HFFc6 (cell line): Measurements from ENCODE around the gene CREB3L2. TPM values are rescaled to one million over a fixed set of nuclear protein-coding genes. Genes with fewer than 3 reads are reported as not detected.

ENCODE experiments used
- DNase-seq: peaks from one replicate; pipeline ENCODE4 v3.0.0-alpha.2; 2018
- H3K27ac Mint-ChIP-seq: 2 replicates; pipeline ENCODE4 v1.8.0; 2020; ENCODE audit warnings: mild to moderate bottlenecking, mixed read lengths
- H3K27me3 Mint-ChIP-seq: 2 replicates; pipeline ENCODE4 v1.8.0; 2021; ENCODE audit warnings: mild to moderate bottlenecking, moderate library complexity, mixed read lengths; ENCODE audit not compliant: insufficient read depth
- H3K36me3 Mint-ChIP-seq: 2 replicates; pipeline ENCODE4 v1.8.0; 2021; ENCODE audit warnings: low read depth, mixed read lengths
- H3K4me1 Mint-ChIP-seq: 2 replicates; pipeline ENCODE4 v1.8.0; 2020; ENCODE audit warnings: low read depth, mixed read lengths
- H3K4me3 Mint-ChIP-seq: 2 replicates; pipeline ENCODE4 v1.8.0; 2020; ENCODE audit warnings: mild to moderate bottlenecking, moderate library complexity, mixed read lengths
- H3K9me3 Mint-ChIP-seq: 2 replicates; pipeline ENCODE4 v1.8.0; 2020; ENCODE audit warnings: mild to moderate bottlenecking, mixed read lengths
- CTCF ChIP-seq: fragments of 200-600 bp; sonication (generic); IDR thresholded peaks from 2 replicates; pipeline ENCODE4 v1.5.0; 2021; ENCODE audit warnings: antibody characterized with exemption, mild to moderate bottlenecking
- total RNA-seq, 6 experiments: library from RNA; stranded (reverse); fragmentation: NEBNext Ultra II Directional; extraction: Animal tissue kit (Norgen Biotek cat#: 25700); gene quantifications; 2 replicates in 1 of 6; 3 replicates in 5 of 6; pipeline ENCODE4 v1.2.3, GENCODE V29; 2021

CREB3L2 gene
- total RNA-seq, 6 experiments from 2014 or later = 112 to 139 (median 123) TPM

GRCh38 chr7:137940656-137941518 lies 61.0 kb downstream of the CREB3L2 start:
- Mint-ChIP-seq H3K27me3 (no peaks in the 10 kb centered on the region), H3K4me1 (peaks cover 72% of the 10 kb centered on the region), H3K36me3 (peaks cover 36% of the 10 kb centered on the region), H3K4me3 (no peak overlapping the region), H3K9me3 (no peaks in the 10 kb centered on the region), H3K27ac (peak overlapping the region; percentile 40; the same call in 1 of the 2 replicates)
- peak; percentile 8 for DNase-seq
- no peak for TF ChIP-seq CTCF

GRCh38 chr7:137940218-137940617 lies 61.7 kb downstream of the CREB3L2 start:
- Mint-ChIP-seq H3K9me3 (no peaks in the 10 kb centered on the region), H3K27me3 (no peaks in the 10 kb centered on the region), H3K36me3 (peaks cover 35% of the 10 kb centered on the region), H3K27ac (peak overlapping the region; percentile 14; the same call in 1 of the 2 replicates), H3K4me3 (no peak overlapping the region), H3K4me1 (peaks cover 76% of the 10 kb centered on the region)
- TF ChIP-seq CTCF = no peak
- DNase-seq = no peak

GRCh38 chr7:137937202-137937560 lies 64.7 kb downstream of the CREB3L2 start:
- Mint-ChIP-seq H3K4me1 (peaks cover 83% of the 10 kb centered on the region), H3K36me3 (peaks cover 34% of the 10 kb centered on the region), H3K9me3 (no peaks in the 10 kb centered on the region), H3K4me3 (no peak overlapping the region; the same call in 1 of the 2 replicates), H3K27me3 (no peaks in the 10 kb centered on the region), H3K27ac (peak overlapping the region; percentile 68; the same call in 1 of the 2 replicates)
- DNase-seq = peak; percentile 55
- TF ChIP-seq CTCF = no peak

GRCh38 chr7:137936509-137937201 lies 65.2 kb downstream of the CREB3L2 start:
- Mint-ChIP-seq H3K4me3 (no peak overlapping the region; the same call in 1 of the 2 replicates), H3K27me3 (no peaks in the 10 kb centered on the region; the same call in 1 of the 2 replicates), H3K36me3 (peaks cover 29% of the 10 kb centered on the region), H3K9me3 (no peaks in the 10 kb centered on the region), H3K27ac (peak overlapping the region; percentile 68), H3K4me1 (peaks cover 83% of the 10 kb centered on the region)
- no peak for DNase-seq
- TF ChIP-seq CTCF = no peak

- Mint-ChIP-seq H3K4me1 (peaks cover 80% of the 10 kb centered on the region), H3K27ac (peak overlapping the region; percentile 68), H3K9me3 (no peaks in the 10 kb centered on the region), H3K36me3 (peaks cover 24% of the 10 kb centered on the region), H3K27me3 (no peaks in the 10 kb centered on the region; the same call in 1 of the 2 replicates), H3K4me3 (no peak overlapping the region)
- no peak for DNase-seq
- no peak for TF ChIP-seq CTCF
Observed at GRCh38 chr7:137935884-137936508, 65.9 kb downstream of the CREB3L2 start.
